Uterus (tissue), 2 donors: ENCODE measurements around the gene TLE1.

Source experiments
- POLR2A ChIP-seq, 2 donors: fragments of 450-650 bp; IDR thresholded peaks; one replicate each; pipeline ENCODE4 v1.6.1; 2016; ENCODE audit warnings: antibody characterized with exemption in 2 of 2, mild to moderate bottlenecking in 1 of 2, moderate library complexity in 1 of 2
- TF ChIP-seq, protein P1 (sequence below), 4 experiments: fragments of 200-600 bp in 2 of 4; fragments of 450-650 bp in 2 of 4; sonication (generic) in 2 of 4; IDR thresholded peaks; one replicate each; pipeline ENCODE4 v1.5.1; 2016 to 2019; ENCODE audit warnings: antibody characterized with exemption in 4 of 4, mild to moderate bottlenecking in 2 of 4, moderate library complexity in 1 of 4

- TF ChIP-seq POLR2A (IDR thresholded peaks at IDR 0.05): no peak
- TF ChIP-seq, protein P1, sequence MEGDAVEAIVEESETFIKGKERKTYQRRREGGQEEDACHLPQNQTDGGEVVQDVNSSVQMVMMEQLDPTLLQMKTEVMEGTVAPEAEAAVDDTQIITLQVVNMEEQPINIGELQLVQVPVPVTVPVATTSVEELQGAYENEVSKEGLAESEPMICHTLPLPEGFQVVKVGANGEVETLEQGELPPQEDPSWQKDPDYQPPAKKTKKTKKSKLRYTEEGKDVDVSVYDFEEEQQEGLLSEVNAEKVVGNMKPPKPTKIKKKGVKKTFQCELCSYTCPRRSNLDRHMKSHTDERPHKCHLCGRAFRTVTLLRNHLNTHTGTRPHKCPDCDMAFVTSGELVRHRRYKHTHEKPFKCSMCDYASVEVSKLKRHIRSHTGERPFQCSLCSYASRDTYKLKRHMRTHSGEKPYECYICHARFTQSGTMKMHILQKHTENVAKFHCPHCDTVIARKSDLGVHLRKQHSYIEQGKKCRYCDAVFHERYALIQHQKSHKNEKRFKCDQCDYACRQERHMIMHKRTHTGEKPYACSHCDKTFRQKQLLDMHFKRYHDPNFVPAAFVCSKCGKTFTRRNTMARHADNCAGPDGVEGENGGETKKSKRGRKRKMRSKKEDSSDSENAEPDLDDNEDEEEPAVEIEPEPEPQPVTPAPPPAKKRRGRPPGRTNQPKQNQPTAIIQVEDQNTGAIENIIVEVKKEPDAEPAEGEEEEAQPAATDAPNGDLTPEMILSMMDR (IDR thresholded peaks at IDR 0.05): no peak
These were observed 69.4 kb downstream of the TLE1 start for GRCh38 chr9:81620002-81620390.
